Measurements from ENCODE around the gene ATCAY.
"Not testable (repeated sequence)": the region's sequence is repeated elsewhere in the genome, so short reads cannot be mapped to it uniquely, and the experiment has no call there.

The ATCAY gene

GRCh38 chr19:3902317-3902973 is 22.0 kb downstream of the ATCAY start:
- DNase-seq (ENCODE audit: low read depth in 2 of 2), result no peak

GRCh38 chr19:3904233-3904632 is 23.7 kb downstream of the ATCAY start:
- DNase-seq (ENCODE audit: low read depth in 2 of 2), result no peak

- no peak for DNase-seq (ENCODE audit: low read depth in 2 of 2)
Measured at GRCh38 chr19:3907626-3908265, 27.3 kb downstream of the ATCAY start.

GRCh38 chr19:3908266-3909054 is 28.0 kb downstream of the ATCAY start:
- DNase-seq (ENCODE audit: low read depth in 2 of 2), result no peak

GRCh38 chr19:3910105-3910504 is 29.6 kb downstream of the ATCAY start:
- DNase-seq (ENCODE audit: low read depth in 2 of 2), result no peak

GRCh38 chr19:3914199-3914598 is 33.7 kb downstream of the ATCAY start:
- DNase-seq (ENCODE audit: low read depth in 2 of 2), result no peak

- DNase-seq (ENCODE audit: low read depth in 2 of 2), result no peak
Measured at GRCh38 chr19:3916033-3916432, 35.5 kb downstream of the ATCAY start.

GRCh38 chr19:3919793-3920192 is 39.3 kb downstream of the ATCAY start:
- DNase-seq (ENCODE audit: low read depth in 2 of 2), result no peak

- no peak for DNase-seq (ENCODE audit: low read depth in 2 of 2)
Measured at GRCh38 chr19:3923096-3923758, 42.7 kb downstream of the ATCAY start.

GRCh38 chr19:3923912-3924311 is 43.4 kb downstream of the ATCAY start:
- no peak for DNase-seq (ENCODE audit: low read depth in 2 of 2)

GRCh38 chr19:3931041-3931440 is 50.6 kb downstream of the ATCAY start:
- DNase-seq (ENCODE audit: low read depth in 2 of 2), result no peak

- no peak for DNase-seq (ENCODE audit: low read depth in 2 of 2)
Measured at GRCh38 chr19:3932931-3933810, 52.7 kb downstream of the ATCAY start, which contains the start of gene NMRK2. TSS of gene NMRK2 (plus strand) at chr19:3933069. CDS start at chr19:3933672, 603 bp downstream.

- no peak for DNase-seq (ENCODE audit: low read depth in 2 of 2)
Measured at GRCh38 chr19:3936506-3937442, 56.3 kb downstream of the ATCAY start.

- DNase-seq (ENCODE audit: low read depth in 2 of 2), result not testable (repeated sequence)
Measured at GRCh38 chr19:3938300-3938950, 57.9 kb downstream of the ATCAY start.

GRCh38 chr19:3942790-3943409 is 62.4 kb downstream of the ATCAY start:
- no peak for DNase-seq (ENCODE audit: low read depth in 2 of 2)

GRCh38 chr19:3944018-3944721 is 63.7 kb downstream of the ATCAY start:
- no peak for DNase-seq (ENCODE audit: low read depth in 2 of 2)

GRCh38 chr19:3945838-3946237 is 65.4 kb downstream of the ATCAY start:
- DNase-seq (ENCODE audit: low read depth in 2 of 2), result no peak

GRCh38 chr19:3947316-3947933 is 66.9 kb downstream of the ATCAY start:
- DNase-seq (ENCODE audit: low read depth in 2 of 2), result not testable (repeated sequence)
